HG03575 (cell line): ENCODE measurements around the gene SAMD10.

ENCODE experiments used
- ATAC-seq: cut with Tn5 transposase; IDR thresholded peaks from one replicate; pipeline ENCODE4 v1.9.1; 2021; ENCODE audit not compliant: unreplicated experiment, insufficient number of reproducible peaks, low FRiP score; ENCODE audit errors: extremely low read depth

Gene SAMD10

GRCh38 chr20:63945921-63946920 lies 33.2 kb downstream of the SAMD10 start:
- ATAC-seq: no peak

GRCh38 chr20:63945031-63945658 lies 34.3 kb downstream of the SAMD10 start:
- ATAC-seq: no peak

- no peak for ATAC-seq
Observed at GRCh38 chr20:63944078-63944941, 35.1 kb downstream of the SAMD10 start.

- ATAC-seq: no peak
Observed at GRCh38 chr20:63943808-63944077, 35.7 kb downstream of the SAMD10 start.

GRCh38 chr20:63942969-63943807 lies 36.3 kb downstream of the SAMD10 start:
- ATAC-seq: no peak

- no peak for ATAC-seq
Observed at GRCh38 chr20:63942250-63942951, 37.0 kb downstream of the SAMD10 start.

- no peak for ATAC-seq
Observed at GRCh38 chr20:63941282-63942081, 38.0 kb downstream of the SAMD10 start.

GRCh38 chr20:63940472-63941266 lies 38.8 kb downstream of the SAMD10 start:
- ATAC-seq: no peak

- ATAC-seq: no peak
Observed at GRCh38 chr20:63940071-63940471, 39.4 kb downstream of the SAMD10 start.

GRCh38 chr20:63939061-63939935 lies 40.1 kb downstream of the SAMD10 start:
- ATAC-seq: no peak

GRCh38 chr20:63937596-63937995 lies 41.8 kb downstream of the SAMD10 start:
- ATAC-seq: no peak

GRCh38 chr20:63935447-63935846 lies 44.0 kb downstream of the SAMD10 start:
- no peak for ATAC-seq

GRCh38 chr20:63934271-63935068 lies 45.0 kb downstream of the SAMD10 start:
- ATAC-seq: no peak

- no peak for ATAC-seq
Observed at GRCh38 chr20:63933646-63934045, 45.8 kb downstream of the SAMD10 start.

GRCh38 chr20:63932606-63933160 lies 46.8 kb downstream of the SAMD10 start:
- no peak for ATAC-seq
